HEK293T (cell line): ENCODE measurements around the gene SORBS2.
A peak's percentile ranks its signal among the peaks of the same experiment; 100 is the strongest.
"Not testable (repeated sequence)": the region's sequence is repeated elsewhere in the genome, so short reads cannot be mapped to it uniquely, and the experiment has no call there.

Source experiments
- CTCF ChIA-PET: fragments of 350-600 bp; formaldehyde crosslinking; extraction: SDS; loops from one replicate; lab custom pipeline; 2021; ENCODE audit warnings: antibody characterized with exemption, inconsistent platforms; lab: Yijun Ruan, JAX
- POLR2A ChIA-PET: fragments of 350-600 bp; formaldehyde crosslinking; extraction: SDS; loops from one replicate; lab custom pipeline; 2020; ENCODE audit warnings: antibody characterized with exemption, inconsistent platforms; lab: Yijun Ruan, JAX
- DNase-seq: peaks from one replicate; pipeline ENCODE4 v3.0.0; 2012; ENCODE audit warnings: mixed read lengths; ENCODE audit errors: extremely low spot score
- ARNT ChIP-seq: fragments of 450-650 bp; IDR thresholded peaks from 2 replicates; pipeline ENCODE4 v1.6.1; 2017; ENCODE audit warnings: mild to moderate bottlenecking
- BHLHE40 ChIP-seq: fragments of 450-650 bp; IDR thresholded peaks from 2 replicates; pipeline ENCODE4 v1.6.1; 2016; ENCODE audit warnings: mild to moderate bottlenecking, moderate library complexity, borderline replicate concordance
- CTBP1 ChIP-seq: fragments of 450-650 bp; IDR thresholded peaks from 2 replicates; pipeline ENCODE4 v1.6.1; 2016; ENCODE audit warnings: borderline replicate concordance
- ELF4 ChIP-seq: fragments of 450-650 bp; IDR thresholded peaks from 2 replicates; pipeline ENCODE4 v1.6.1; 2017; ENCODE audit warnings: antibody characterized with exemption
- FOXA1 ChIP-seq: fragments of 450-650 bp; IDR thresholded peaks from 2 replicates; pipeline ENCODE4 v1.6.1; 2016; ENCODE audit warnings: mild to moderate bottlenecking
- FOXK2 ChIP-seq: fragments of 450-650 bp; IDR thresholded peaks from 2 replicates; pipeline ENCODE4 v1.6.1; 2016; ENCODE audit warnings: mild to moderate bottlenecking
- FOXM1 ChIP-seq: fragments of 450-650 bp; IDR thresholded peaks from 2 replicates; pipeline ENCODE4 v1.6.1; 2017; ENCODE audit warnings: mild to moderate bottlenecking, borderline replicate concordance
- HDGF ChIP-seq: fragments of 450-650 bp; IDR thresholded peaks from 2 replicates; pipeline ENCODE4 v1.6.1; 2017; ENCODE audit warnings: antibody characterized with exemption, borderline replicate concordance
- L3MBTL2 ChIP-seq: fragments of 450-650 bp; conservative IDR thresholded peaks from 2 replicates; pipeline ENCODE4 v1.6.1; 2016; ENCODE audit warnings: mild to moderate bottlenecking
- LEF1 ChIP-seq: fragments of 450-650 bp; IDR thresholded peaks from 2 replicates; pipeline ENCODE4 v1.6.1; 2017; ENCODE audit warnings: mild to moderate bottlenecking, borderline replicate concordance
- NFRKB ChIP-seq: fragments of 450-650 bp; IDR thresholded peaks from 2 replicates; pipeline ENCODE4 v1.6.1; 2016; ENCODE audit warnings: mild to moderate bottlenecking, moderate library complexity
- SP1 ChIP-seq: fragments of 450-650 bp; IDR thresholded peaks from 2 replicates; pipeline ENCODE4 v1.6.1; 2017
- SUZ12 ChIP-seq: fragments of 450-650 bp; IDR thresholded peaks from 2 replicates; pipeline ENCODE4 v1.6.1; 2016; ENCODE audit warnings: mild to moderate bottlenecking
- TARDBP ChIP-seq: fragments of 450-650 bp; IDR thresholded peaks from 2 replicates; pipeline ENCODE4 v1.6.1; 2016
- ZNF384 ChIP-seq: fragments of 450-650 bp; IDR thresholded peaks from 2 replicates; pipeline ENCODE4 v1.6.1; 2016
- TF ChIP-seq, protein P1 (sequence below): fragments of 450-650 bp; IDR thresholded peaks from 2 replicates; pipeline ENCODE4 v1.6.1; 2016

SORBS2 gene, protein sequence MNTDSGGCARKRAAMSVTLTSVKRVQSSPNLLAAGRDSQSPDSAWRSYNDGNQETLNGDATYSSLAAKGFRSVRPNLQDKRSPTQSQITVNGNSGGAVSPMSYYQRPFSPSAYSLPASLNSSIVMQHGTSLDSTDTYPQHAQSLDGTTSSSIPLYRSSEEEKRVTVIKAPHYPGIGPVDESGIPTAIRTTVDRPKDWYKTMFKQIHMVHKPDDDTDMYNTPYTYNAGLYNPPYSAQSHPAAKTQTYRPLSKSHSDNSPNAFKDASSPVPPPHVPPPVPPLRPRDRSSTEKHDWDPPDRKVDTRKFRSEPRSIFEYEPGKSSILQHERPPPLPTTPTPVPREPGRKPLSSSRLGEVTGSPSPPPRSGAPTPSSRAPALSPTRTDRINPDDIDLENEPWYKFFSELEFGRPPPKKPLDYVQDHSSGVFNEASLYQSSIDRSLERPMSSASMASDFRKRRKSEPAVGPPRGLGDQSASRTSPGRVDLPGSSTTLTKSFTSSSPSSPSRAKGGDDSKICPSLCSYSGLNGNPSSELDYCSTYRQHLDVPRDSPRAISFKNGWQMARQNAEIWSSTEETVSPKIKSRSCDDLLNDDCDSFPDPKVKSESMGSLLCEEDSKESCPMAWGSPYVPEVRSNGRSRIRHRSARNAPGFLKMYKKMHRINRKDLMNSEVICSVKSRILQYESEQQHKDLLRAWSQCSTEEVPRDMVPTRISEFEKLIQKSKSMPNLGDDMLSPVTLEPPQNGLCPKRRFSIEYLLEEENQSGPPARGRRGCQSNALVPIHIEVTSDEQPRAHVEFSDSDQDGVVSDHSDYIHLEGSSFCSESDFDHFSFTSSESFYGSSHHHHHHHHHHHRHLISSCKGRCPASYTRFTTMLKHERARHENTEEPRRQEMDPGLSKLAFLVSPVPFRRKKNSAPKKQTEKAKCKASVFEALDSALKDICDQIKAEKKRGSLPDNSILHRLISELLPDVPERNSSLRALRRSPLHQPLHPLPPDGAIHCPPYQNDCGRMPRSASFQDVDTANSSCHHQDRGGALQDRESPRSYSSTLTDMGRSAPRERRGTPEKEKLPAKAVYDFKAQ (N-terminal part only)

DNA sequence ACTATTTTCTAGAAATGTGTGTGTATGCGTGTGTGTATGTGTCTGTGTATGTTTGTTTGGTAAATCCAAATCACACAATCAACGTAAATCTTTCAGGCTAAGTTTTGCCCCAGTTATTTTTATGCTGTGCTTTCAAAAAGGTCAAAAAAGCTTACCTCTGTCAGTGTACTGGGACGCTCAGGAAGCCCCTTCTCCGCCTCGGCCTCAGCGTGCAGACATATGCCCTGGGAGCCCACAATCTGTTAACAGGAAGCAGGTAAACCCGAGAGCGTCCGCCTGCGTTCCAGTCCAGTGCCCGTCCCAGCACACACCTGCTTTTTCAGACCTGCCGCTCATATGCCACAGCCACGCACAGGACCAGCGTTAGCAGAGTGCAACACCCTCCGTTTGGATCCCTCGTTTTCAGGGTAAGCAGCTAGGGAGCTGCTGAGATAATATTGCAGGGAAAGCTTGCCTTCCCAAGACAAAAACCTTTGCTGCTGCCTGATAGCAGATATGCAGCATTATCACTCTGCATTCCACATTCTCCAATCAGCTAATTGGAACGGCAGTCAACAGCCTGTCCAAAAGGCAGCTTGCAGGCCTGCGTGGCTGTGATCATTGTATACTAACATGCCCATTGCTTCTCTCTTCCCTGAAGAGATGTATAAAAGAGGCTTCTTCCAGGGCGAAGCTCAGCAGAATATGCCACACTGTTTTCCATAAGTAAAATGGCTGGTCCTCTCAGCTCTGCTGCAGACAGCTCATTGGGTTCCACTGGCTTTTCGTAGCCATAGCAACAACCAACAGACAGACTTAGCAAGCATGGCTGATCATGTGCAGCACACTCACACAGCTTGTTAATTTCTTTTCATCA is at the start of gene SORBS2:
Gene SORBS2 (minus strand): TSS at position 686 of the 856 bp plus-strand sequence. CDS start 121,623 bp downstream, outside the sequence.
- ChIA-PET CTCF (interaction anchor here (0.6 to 1.1 kb wide), 4 partner anchors 13 to 171 kb away, joined by 3 to 5 read pairs (median 4); no protein-coding TSS in a partner anchor), POLR2A (interaction anchor here (0.8 to 1.5 kb wide), 9 partner anchors 9 to 114 kb away, joined by 3 to 6 read pairs (median 5); no protein-coding TSS in a partner anchor)
- peak; percentile 21 for DNase-seq
- TF ChIP-seq FOXA1 (no peak), ZNF384 (no peak), FOXK2 (no peak), SP1 (no peak), NFRKB (no peak), BHLHE40 (no peak), SUZ12 (no peak), ARNT (no peak), FOXM1 (no peak), L3MBTL2 (no peak)
- TF ChIP-seq, protein P1, sequence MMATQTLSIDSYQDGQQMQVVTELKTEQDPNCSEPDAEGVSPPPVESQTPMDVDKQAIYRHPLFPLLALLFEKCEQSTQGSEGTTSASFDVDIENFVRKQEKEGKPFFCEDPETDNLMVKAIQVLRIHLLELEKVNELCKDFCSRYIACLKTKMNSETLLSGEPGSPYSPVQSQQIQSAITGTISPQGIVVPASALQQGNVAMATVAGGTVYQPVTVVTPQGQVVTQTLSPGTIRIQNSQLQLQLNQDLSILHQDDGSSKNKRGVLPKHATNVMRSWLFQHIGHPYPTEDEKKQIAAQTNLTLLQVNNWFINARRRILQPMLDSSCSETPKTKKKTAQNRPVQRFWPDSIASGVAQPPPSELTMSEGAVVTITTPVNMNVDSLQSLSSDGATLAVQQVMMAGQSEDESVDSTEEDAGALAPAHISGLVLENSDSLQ = no peak

DNA sequence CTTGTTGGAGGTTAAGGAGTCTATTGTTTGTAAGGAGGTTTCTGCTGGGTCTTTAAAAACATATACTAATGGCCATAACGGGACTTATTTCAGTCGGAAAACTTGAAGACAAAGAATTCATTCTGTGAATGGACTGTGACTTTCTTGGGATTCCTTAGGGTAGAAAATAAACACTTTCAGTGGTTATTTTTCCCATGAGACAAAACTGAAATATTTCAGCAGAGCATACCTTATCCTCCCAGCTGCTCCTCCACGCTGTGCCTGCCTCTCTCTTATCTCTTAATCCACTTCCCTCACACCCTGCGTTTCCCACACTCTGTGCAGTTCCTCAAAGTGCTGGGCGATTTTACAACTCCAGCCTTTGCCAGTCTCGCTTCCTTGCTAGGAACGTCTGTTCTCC is 47.1 kb upstream of the SORBS2 start:
- no peak for DNase-seq
- POLR2A ChIA-PET = no interaction called here
- TF ChIP-seq HDGF = no peak
- no peak for TF ChIP-seq LEF1
- no peak for TF ChIP-seq BHLHE40
- no peak for TF ChIP-seq TARDBP
- no peak for TF ChIP-seq L3MBTL2
- TF ChIP-seq, protein P1 = no peak
- no peak for TF ChIP-seq FOXK2
- no peak for TF ChIP-seq SUZ12
- TF ChIP-seq CTBP1 = no peak
- TF ChIP-seq ARNT = no peak
- no peak for TF ChIP-seq NFRKB
- TF ChIP-seq ELF4 = no peak
- no peak for TF ChIP-seq ZNF384
- TF ChIP-seq SP1 = no peak
- TF ChIP-seq FOXA1 = no peak
- TF ChIP-seq FOXM1 = no peak
- CTCF ChIA-PET = no interaction called here

DNA sequence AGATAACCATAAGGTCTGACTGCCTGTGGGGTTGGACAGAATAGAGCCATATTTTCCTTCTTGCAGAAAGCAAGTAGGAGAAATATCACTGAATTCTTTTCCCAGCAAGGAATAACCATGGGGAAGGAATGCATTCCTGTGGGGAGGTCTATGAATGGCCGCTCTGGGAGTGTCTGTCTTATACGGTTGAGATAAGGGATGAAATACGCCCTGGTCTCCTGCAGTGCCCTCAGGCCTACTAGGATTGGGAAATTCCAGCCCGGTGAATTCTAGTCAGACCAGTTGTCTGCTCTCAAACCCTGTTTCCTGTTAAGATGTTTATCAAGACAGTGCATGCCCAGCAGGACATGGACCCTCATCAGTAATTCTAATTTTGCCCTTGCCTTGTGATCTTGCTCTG is 45.6 kb upstream of the SORBS2 start:
- DNase-seq, CTCF ChIA-PET: not testable (repeated sequence)
- POLR2A ChIA-PET = interaction anchor here (1.0 kb wide), 1 partner anchor 10 kb away, joined by 3 read pairs; no protein-coding TSS in a partner anchor

DNA sequence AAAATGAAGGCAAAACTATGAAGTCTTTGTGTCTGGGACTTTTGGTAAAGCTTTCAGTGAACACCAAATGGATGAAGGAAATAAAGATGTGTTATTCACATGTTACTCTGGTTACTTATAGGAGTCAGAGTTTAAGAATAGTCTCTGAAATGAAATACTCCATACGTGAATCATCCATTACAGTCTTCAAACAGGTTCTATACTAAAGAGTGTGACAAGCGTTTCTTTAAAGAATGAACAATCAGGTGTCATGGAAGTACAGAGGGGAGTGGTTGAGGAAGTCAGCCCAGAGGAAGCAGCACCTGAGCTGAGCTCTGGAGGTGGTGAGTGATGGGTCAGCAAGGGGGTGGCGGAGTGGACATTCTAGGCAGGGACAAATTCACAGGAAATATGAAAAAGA is 41.8 kb upstream of the SORBS2 start:
- TF ChIP-seq SP1 = no peak
- no peak for TF ChIP-seq TARDBP
- TF ChIP-seq, protein P1 = no peak
- TF ChIP-seq ARNT = no peak
- TF ChIP-seq L3MBTL2 = no peak
- no peak for TF ChIP-seq HDGF
- no peak for TF ChIP-seq ZNF384
- no peak for TF ChIP-seq BHLHE40
- TF ChIP-seq SUZ12 = no peak
- no peak for TF ChIP-seq NFRKB
- no peak for TF ChIP-seq CTBP1
- TF ChIP-seq FOXA1 = no peak
- TF ChIP-seq ELF4 = no peak
- TF ChIP-seq FOXM1 = no peak
- no peak for TF ChIP-seq LEF1
- no peak for TF ChIP-seq FOXK2
- no peak for DNase-seq
- ChIA-PET POLR2A (interaction anchor here (0.8 kb wide), 1 partner anchor 61 kb away, joined by 3 read pairs; no protein-coding TSS in a partner anchor), CTCF (no interaction called here)

DNA sequence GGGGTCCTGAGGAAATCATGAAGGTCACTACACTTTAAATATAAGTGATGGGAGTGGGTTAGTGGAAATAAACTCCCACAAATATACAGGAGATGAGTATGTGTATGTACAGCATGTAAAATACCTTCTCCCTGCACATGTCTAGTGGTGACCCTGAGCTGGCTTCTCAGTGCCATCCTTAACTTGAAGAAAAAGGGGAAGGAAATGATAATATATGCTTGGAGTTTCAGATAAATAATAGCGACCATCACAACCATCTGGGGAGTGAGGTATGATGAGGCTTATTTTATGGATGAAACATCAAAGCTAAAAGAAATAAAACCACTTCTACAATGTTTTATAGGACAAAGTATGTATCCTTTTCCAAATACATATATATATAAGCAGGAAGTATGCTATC is 41.0 kb upstream of the SORBS2 start:
- ChIA-PET CTCF (no interaction called here), POLR2A (no interaction called here)
- TF ChIP-seq FOXM1 = no peak
- TF ChIP-seq ARNT = no peak
- no peak for TF ChIP-seq SP1
- TF ChIP-seq HDGF = no peak
- TF ChIP-seq ZNF384 = no peak
- no peak for TF ChIP-seq BHLHE40
- TF ChIP-seq CTBP1 = no peak
- TF ChIP-seq L3MBTL2 = no peak
- TF ChIP-seq NFRKB = no peak
- TF ChIP-seq TARDBP = no peak
- TF ChIP-seq FOXK2 = no peak
- TF ChIP-seq FOXA1 = no peak
- no peak for TF ChIP-seq ELF4
- no peak for DNase-seq
